A673 (cell line): ENCODE data around the gene NDUFV2.

Experiments used
- CTCF ChIP-seq: fragments of 300-800, 200-600 bp; sonication (generic); conservative IDR thresholded peaks from 2 replicates; pipeline ENCODE4 v1.5.1; 2017; ENCODE audit warnings: low read depth, mild to moderate bottlenecking, antibody characterized with exemption, low read length, moderate library complexity, mixed read lengths
- EZH2 ChIP-seq: fragments of 200-600 bp; sonication (generic); IDR thresholded peaks from 2 replicates; pipeline ENCODE4 v1.6.1; 2017; ENCODE audit warnings: borderline replicate concordance, low read depth, mild to moderate bottlenecking, mixed read lengths, antibody characterized with exemption, low read length; ENCODE audit not compliant: poor library complexity, severe bottlenecking

DNA sequence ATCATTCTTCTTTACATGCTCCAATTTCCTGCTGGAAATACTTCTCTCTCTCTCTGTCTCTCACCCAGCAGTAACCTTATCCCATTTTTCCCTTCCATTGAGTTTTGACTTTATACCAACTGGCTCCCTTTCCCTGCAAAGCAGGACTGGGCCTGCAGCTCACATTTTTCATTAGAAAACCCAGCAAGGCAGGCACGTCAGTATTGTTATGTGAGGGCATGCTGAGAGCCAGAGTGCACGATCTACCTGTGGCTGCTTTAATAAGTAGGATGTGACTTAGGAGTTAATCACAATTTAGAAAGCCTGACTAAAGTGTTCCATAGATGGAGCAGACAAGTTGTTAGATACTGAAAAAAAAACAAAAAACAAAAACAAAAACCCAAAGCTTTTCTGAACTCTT is 5.2 kb upstream of the NDUFV2 start:
- TF ChIP-seq CTCF (no peak), EZH2 (no peak)
